ENCODE data around the gene LSAMP. TPM values are rescaled to one million over a fixed set of nuclear protein-coding genes. Genes with fewer than 3 reads are reported as not detected.

Gene LSAMP
- total RNA-seq, 1 donor from 2014 or later = 18.0 TPM

GRCh38 chr3:116188231-116188785 is 257.0 kb downstream of the LSAMP start:
- no peaks in the 10 kb centered on the region for H3K27me3 Mint-ChIP-seq (ENCODE audit: insufficient read depth, low read depth)
- no peak overlapping the region for H3K4me3 Mint-ChIP-seq
- no peak overlapping the region for H3K9ac ChIP-seq
- no peaks in the 10 kb centered on the region for H4K20me1 ChIP-seq (ENCODE audit: low read depth)
- H3K4me3 ChIP-seq = no peak overlapping the region
- H3F3A ChIP-seq (ENCODE audit: low read depth) = no peaks in the 10 kb centered on the region
- no peaks in the 10 kb centered on the region for H3K36me3 Mint-ChIP-seq
- H3K27me3 ChIP-seq = no peaks in the 10 kb centered on the region
- H2AFZ ChIP-seq (replicated peaks) = no peak overlapping the region
- no peaks in the 10 kb centered on the region for H3K9me3 ChIP-seq (ENCODE audit: low read depth)
- DNase-seq (ENCODE audit: low spot score) = no peak
- no peaks in the 10 kb centered on the region for H3K36me3 ChIP-seq
- no peak overlapping the region for H3K27ac Mint-ChIP-seq
- peaks cover 6% of the 10 kb centered on the region for H3K4me1 Mint-ChIP-seq
- H3K4me1 ChIP-seq = peaks cover 7% of the 10 kb centered on the region
- no peaks in the 10 kb centered on the region for H3K9me3 Mint-ChIP-seq
- H3K79me2 ChIP-seq (ENCODE audit: low read depth) = no peaks in the 10 kb centered on the region
- no peak overlapping the region for H3K27ac ChIP-seq
- TF ChIP-seq EZH2phosphoT487 (IDR thresholded peaks at IDR 0.05) = no peak
- H3K4me2 ChIP-seq = no peak overlapping the region

GRCh38 chr3:116186049-116186448 is 259.2 kb downstream of the LSAMP start:
- no peak overlapping the region for H3K9ac ChIP-seq
- H3K27ac ChIP-seq = no peak overlapping the region
- H3K9me3 ChIP-seq (ENCODE audit: low read depth) = no peaks in the 10 kb centered on the region
- no peaks in the 10 kb centered on the region for H3K27me3 ChIP-seq
- TF ChIP-seq EZH2phosphoT487 (IDR thresholded peaks at IDR 0.05) (no peak), EZH2 (IDR thresholded peaks at IDR 0.05) (no peak), CTCF (IDR thresholded peaks at IDR 0.05) (no peak)
- H3K4me1 ChIP-seq = no peaks in the 10 kb centered on the region
- Mint-ChIP-seq H3K9me3 (no peaks in the 10 kb centered on the region), H3K27ac (no peak overlapping the region), H3K36me3 (no peaks in the 10 kb centered on the region), H3K4me3 (no peak overlapping the region), H3K27me3 (ENCODE audit: insufficient read depth, low read depth) (no peaks in the 10 kb centered on the region), H3K4me1 (peaks cover 6% of the 10 kb centered on the region)
- no peaks in the 10 kb centered on the region for H3K79me2 ChIP-seq (ENCODE audit: low read depth)
- H2AFZ ChIP-seq (replicated peaks) = no peak overlapping the region
- H3K4me2 ChIP-seq = no peak overlapping the region
- no peak for DNase-seq (ENCODE audit: low spot score)
- H3K4me3 ChIP-seq = no peak overlapping the region
- H4K20me1 ChIP-seq (ENCODE audit: low read depth) = no peaks in the 10 kb centered on the region
- H3F3A ChIP-seq (ENCODE audit: low read depth) = no peaks in the 10 kb centered on the region
- no peaks in the 10 kb centered on the region for H3K36me3 ChIP-seq

- TF ChIP-seq EZH2phosphoT487 (IDR thresholded peaks at IDR 0.05) = no peak
- TF ChIP-seq EZH2 (IDR thresholded peaks at IDR 0.05) = no peak
- no peak for TF ChIP-seq CTCF (IDR thresholded peaks at IDR 0.05)
- no peak overlapping the region for H3K27ac Mint-ChIP-seq
- H3K36me3 Mint-ChIP-seq = no peaks in the 10 kb centered on the region
- H3K9ac ChIP-seq = no peak overlapping the region
- no peaks in the 10 kb centered on the region for H3K79me2 ChIP-seq (ENCODE audit: low read depth)
- H3F3A ChIP-seq (ENCODE audit: low read depth) = no peaks in the 10 kb centered on the region
- no peaks in the 10 kb centered on the region for H3K4me1 ChIP-seq
- H3K27ac ChIP-seq = no peak overlapping the region
- no peaks in the 10 kb centered on the region for H3K9me3 Mint-ChIP-seq
- H3K4me3 Mint-ChIP-seq = no peak overlapping the region
- H3K27me3 ChIP-seq = no peaks in the 10 kb centered on the region
- H4K20me1 ChIP-seq (ENCODE audit: low read depth) = no peaks in the 10 kb centered on the region
- no peak overlapping the region for H2AFZ ChIP-seq (replicated peaks)
- DNase-seq (ENCODE audit: low spot score) = no peak
- H3K4me1 Mint-ChIP-seq = peaks cover 8% of the 10 kb centered on the region
- H3K4me2 ChIP-seq = no peak overlapping the region
- H3K36me3 ChIP-seq = no peaks in the 10 kb centered on the region
- no peak overlapping the region for H3K4me3 ChIP-seq
- no peaks in the 10 kb centered on the region for H3K9me3 ChIP-seq (ENCODE audit: low read depth)
- H3K27me3 Mint-ChIP-seq (ENCODE audit: insufficient read depth, low read depth) = no peaks in the 10 kb centered on the region
These were observed 264.1 kb downstream of the LSAMP start for GRCh38 chr3:116181159-116181558.

- Histone ChIP-seq H3F3A (ENCODE audit: low read depth) (no peaks in the 10 kb centered on the region), H3K4me2 (no peak overlapping the region), H3K4me3 (no peak overlapping the region)
These were observed 266.2 kb downstream of the LSAMP start for GRCh38 chr3:116179091-116179490.

More at GRCh38 chr3:116179091-116179490, 266.2 kb downstream of the LSAMP start:
- no peaks in the 10 kb centered on the region for H3K9me3 Mint-ChIP-seq
- peaks cover 8% of the 10 kb centered on the region for H3K4me1 Mint-ChIP-seq
- H3K36me3 Mint-ChIP-seq = no peaks in the 10 kb centered on the region
- Histone ChIP-seq H3K4me1 (no peaks in the 10 kb centered on the region), H2AFZ (replicated peaks) (no peak overlapping the region), H4K20me1 (ENCODE audit: low read depth) (no peaks in the 10 kb centered on the region), H3K79me2 (ENCODE audit: low read depth) (no peaks in the 10 kb centered on the region), H3K27ac (no peak overlapping the region), H3K9ac (no peak overlapping the region), H3K9me3 (ENCODE audit: low read depth) (no peaks in the 10 kb centered on the region), H3K27me3 (no peaks in the 10 kb centered on the region), H3K36me3 (no peaks in the 10 kb centered on the region)
- H3K27me3 Mint-ChIP-seq (ENCODE audit: insufficient read depth, low read depth) = no peaks in the 10 kb centered on the region
- no peak for DNase-seq (ENCODE audit: low spot score)
- H3K27ac Mint-ChIP-seq = no peak overlapping the region
- no peak overlapping the region for H3K4me3 Mint-ChIP-seq
- TF ChIP-seq EZH2phosphoT487 (IDR thresholded peaks at IDR 0.05) (no peak), CTCF (IDR thresholded peaks at IDR 0.05) (no peak), EZH2 (IDR thresholded peaks at IDR 0.05) (no peak)

All from neural progenitor cell (in vitro differentiated cells).